ENCODE results near the gene MICALL1.
A peak's percentile ranks its signal among the peaks of the same experiment; 100 is the strongest.

The MICALL1 gene, protein sequence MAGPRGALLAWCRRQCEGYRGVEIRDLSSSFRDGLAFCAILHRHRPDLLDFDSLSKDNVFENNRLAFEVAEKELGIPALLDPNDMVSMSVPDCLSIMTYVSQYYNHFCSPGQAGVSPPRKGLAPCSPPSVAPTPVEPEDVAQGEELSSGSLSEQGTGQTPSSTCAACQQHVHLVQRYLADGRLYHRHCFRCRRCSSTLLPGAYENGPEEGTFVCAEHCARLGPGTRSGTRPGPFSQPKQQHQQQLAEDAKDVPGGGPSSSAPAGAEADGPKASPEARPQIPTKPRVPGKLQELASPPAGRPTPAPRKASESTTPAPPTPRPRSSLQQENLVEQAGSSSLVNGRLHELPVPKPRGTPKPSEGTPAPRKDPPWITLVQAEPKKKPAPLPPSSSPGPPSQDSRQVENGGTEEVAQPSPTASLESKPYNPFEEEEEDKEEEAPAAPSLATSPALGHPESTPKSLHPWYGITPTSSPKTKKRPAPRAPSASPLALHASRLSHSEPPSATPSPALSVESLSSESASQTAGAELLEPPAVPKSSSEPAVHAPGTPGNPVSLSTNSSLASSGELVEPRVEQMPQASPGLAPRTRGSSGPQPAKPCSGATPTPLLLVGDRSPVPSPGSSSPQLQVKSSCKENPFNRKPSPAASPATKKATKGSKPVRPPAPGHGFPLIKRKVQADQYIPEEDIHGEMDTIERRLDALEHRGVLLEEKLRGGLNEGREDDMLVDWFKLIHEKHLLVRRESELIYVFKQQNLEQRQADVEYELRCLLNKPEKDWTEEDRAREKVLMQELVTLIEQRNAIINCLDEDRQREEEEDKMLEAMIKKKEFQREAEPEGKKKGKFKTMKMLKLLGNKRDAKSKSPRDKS
- 43.5 to 100 (median 61.9) reads per million in 4 experiments for total RNA-seq

- DNase-seq: peak; percentile 32
These were observed at the start of gene MICALL1 for GRCh38 chr22:37905534-37906363. TSS of gene MICALL1 (plus strand) at chr22:37906297. CDS start at chr22:37906423, 126 bp downstream.

DNA sequence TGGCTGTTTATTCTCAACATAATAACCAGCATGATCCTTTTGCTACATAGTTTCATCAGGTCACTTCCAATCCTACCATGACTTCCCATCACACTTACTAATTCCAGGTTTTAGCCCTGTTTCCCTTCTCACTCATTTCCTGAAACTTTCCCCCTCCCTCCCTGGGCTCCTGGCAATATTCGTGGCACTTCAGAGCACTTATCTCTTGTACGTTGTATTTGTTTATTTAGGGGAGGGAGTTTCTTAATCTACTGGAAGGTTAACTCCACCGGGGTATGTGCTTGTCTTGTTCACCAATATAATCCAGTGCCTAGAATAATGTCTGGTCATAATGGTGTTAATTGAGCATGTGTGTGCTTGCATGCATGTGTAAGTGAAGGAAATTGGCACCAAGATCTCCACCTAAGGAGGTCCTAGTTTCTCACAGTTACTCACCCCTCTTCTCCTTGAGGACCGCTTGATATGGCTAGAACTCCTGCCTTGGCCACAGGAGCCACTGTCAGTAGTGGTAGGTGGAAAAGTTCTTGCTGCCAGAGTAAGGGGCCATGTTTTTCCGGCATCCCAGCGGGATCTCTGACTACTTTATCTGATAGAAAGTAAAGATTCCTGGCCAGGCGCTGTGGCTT is 45.2 kb upstream of the MICALL1 start:
- no peak for DNase-seq

GRCh38 chr22:37862570-37863325 is 43.3 kb upstream of the MICALL1 start:
- DNase-seq: no peak

DNA sequence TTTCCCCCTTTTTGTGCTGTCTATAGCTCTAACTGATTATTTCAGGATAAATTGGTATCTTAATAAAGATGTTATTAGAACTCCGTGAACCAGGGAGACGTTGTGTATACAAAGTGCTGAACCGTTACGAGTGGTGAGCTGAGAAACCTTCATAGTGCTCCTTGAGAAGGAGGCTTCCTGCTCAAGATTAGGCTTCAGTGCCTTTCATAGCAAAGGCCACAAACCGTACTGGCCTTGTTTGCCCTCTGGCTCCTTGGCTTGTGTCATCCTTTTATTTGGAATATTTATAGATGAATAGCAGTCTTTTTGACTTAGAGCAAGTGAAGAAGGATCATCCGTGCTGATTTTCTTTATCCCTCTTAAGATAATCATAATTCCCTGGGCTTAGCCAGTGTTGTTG is 40.6 kb upstream of the MICALL1 start:
- DNase-seq: no peak

- no peak for DNase-seq
These were observed 35.8 kb upstream of the MICALL1 start for GRCh38 chr22:37870273-37870672.

DNA sequence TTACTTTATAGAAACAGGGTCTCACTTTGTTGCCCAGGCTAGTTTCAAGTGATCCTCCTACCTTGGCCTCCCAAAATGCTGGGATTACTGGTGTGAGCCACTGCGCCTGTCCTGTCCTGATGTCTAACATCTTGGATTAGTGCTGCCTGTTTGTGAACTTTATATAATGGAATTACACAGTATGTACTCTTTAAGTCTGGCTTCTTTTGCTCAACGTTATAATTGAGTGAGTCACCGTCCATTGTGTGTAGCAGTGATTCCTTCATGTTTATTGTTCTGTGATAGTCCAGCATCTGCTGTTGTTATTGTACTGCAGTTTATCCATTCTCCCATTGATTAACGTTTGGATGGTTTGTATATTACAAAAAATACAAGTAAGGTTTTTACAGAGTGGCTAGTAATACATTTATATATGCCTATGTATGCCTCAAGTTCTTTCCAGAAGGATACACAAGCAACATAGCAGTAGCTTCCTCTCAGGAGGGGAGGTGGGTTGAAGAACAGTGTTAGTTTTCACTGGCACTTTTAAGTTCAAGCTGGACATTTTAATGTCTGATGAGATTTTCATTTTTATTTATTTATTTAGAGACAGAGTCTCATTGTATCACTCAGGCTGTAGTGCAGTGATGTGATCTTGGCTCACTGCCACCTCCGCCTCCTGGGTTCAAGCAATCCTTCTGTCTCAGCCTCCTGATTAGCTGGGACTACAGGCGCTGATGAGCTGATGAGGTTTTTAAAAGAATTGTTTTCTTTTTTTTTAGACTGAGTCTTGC is 25.2 kb upstream of the MICALL1 start:
- no peak for DNase-seq

GRCh38 chr22:37884420-37884819 is 21.7 kb upstream of the MICALL1 start:
- DNase-seq: no peak

DNA sequence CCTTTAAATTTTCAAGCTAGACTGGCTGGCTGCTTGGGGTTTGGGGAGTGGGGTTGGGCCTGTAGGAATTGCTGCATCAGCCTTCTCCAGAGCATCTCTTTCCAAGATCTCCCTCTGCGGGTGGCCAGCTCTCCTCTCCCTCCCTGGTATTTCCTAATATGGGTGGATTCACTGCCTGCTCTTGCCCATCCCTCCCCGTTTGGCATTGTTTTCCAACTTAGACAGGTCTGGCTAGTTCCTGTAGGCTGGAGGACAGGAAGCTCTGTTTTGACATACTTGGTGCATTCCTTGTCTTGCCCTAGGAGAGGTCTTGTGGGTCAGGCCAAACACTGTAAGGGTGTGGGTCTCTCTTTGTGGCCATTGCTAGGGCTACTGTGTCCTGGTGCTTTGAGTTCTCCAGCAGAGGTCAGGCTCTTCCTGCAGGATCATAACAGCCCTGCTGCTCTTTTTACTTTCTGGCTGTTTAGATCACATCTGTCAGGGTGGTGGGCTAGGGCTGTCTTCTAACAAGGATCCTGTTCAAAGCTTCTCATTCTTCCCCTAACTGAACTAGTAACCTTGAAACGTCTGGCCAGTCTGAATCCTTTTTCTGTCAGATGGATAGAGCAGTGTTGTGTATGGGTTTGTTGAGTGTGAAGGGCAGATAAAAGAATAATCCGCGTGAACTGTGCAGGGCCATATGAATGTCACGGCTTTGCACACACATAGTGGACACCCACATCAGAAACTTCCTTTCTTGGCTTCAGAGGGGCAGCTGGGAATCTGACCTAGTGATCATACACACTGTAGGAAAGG is 18.3 kb upstream of the MICALL1 start:
- no peak for DNase-seq

DNA sequence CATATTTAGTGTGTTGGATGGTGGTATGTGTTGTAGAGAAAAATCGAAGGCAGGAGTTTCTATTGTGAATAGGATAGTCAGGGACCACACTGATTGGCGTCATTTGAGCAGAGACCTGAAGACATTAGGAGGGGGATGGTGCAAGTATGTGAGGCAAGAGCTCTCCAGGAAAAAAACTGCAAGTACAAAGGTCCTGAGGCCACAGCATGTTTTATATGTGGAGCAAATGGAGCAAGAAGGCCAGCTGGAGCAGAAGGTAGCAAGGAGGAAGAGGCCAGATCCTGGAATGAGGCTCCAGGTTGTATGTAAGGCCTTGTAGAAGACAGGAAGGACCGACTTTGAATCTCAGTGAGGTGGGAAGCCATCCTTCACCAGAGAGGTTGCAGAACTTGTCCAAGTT is 14.2 kb upstream of the MICALL1 start:
- DNase-seq: no peak

- DNase-seq: no peak
These were observed 13.3 kb upstream of the MICALL1 start for GRCh38 chr22:37892566-37893335.

DNA sequence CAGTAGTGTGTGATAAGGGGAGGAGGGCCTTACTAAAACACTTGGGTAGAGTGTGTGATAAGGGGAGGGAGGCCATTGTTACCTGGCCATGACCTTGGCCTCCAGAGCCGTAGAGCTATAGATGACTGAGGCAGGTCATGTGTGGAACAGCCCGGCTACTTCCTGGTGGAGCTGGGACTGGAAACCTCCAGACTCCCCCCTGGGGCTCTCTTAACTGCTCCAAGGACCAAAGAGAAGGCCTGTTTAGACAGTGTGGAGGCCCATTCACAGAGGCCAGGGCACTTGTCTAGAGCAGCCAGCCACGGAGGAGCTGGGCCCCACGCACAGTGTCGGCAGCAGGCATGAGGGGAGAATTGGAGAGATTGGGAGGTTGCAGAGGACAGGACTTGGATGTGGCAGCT is 12.5 kb upstream of the MICALL1 start:
- DNase-seq: no peak

- DNase-seq: no peak
These were observed 11.0 kb upstream of the MICALL1 start for GRCh38 chr22:37894939-37895670.

DNA sequence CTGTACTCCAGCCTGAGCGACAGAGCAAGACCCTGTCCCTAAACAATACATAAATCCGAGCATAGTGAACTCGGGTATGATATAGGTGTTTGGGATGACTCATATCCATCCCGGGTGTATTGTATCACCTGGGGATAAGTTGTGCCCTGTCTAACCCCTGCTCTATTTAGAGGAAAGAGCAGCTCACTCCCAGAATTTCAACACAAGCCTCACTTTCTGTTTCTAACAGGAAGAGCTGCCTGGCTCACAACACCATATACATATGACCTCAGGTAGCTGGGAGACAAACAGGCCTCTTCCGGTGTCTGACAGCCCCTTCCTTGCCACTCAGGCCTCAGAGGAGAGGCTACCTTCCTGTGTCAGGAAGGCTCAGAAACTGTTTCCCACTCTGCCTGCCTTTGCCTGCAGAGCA is 9.9 kb upstream of the MICALL1 start:
- no peak for DNase-seq

- DNase-seq: no peak
These were observed 9.2 kb upstream of the MICALL1 start for GRCh38 chr22:37896939-37897338.

- DNase-seq: no peak
These were observed 8.3 kb upstream of the MICALL1 start for GRCh38 chr22:37897807-37898206.

- no peak for DNase-seq
These were observed 7.5 kb upstream of the MICALL1 start for GRCh38 chr22:37898441-37899181.
